Endothelial cell of umbilical vein (primary cell): ENCODE results near the gene GRK5. TPM values are rescaled to one million over a fixed set of nuclear protein-coding genes. Genes with fewer than 3 reads are reported as not detected.

ENCODE experiments used
- BruUV-seq: library from RNA; stranded (reverse); fragments of 400-500 nt; replicated peaks from 2 replicates; lab custom pipeline; 2021; lab: Mats Ljungman, UMichigan
- CTCF ChIA-PET: fragments of 300-600, 350-600 bp; sonication (Branson Sonifier 250); formaldehyde crosslinking; loops from one replicate; lab custom pipeline; 2021; ENCODE audit warnings: antibody characterized with exemption, inconsistent platforms; lab: Charles Lee
- POLR2A ChIA-PET: fragments of 300-600, 350-600 bp; sonication (Branson Sonifier 250); formaldehyde crosslinking; loops from one replicate; lab custom pipeline; 2021; ENCODE audit warnings: antibody characterized with exemption, inconsistent platforms; lab: Charles Lee
- DNase-seq: peaks from one replicate; pipeline ENCODE4 v3.0.0-alpha.2; 2011; ENCODE audit warnings: low read depth, low spot score
- FAIRE-seq: peaks from 2 replicates; lab custom pipeline; 2011; peaks lifted over from hg19 to GRCh38; lab: Jason Lieb, UNC
- H2AFZ ChIP-seq: 2 replicates; pipeline ENCODE4 v1.6.0; 2012; ENCODE audit warnings: low read depth, low read length, control low read depth, inconsistent platforms
- H3K27ac ChIP-seq: 2 replicates; pipeline ENCODE4 v1.5.1; 2011; ENCODE audit warnings: low read depth, mild to moderate bottlenecking, control low read depth, low read length, moderate library complexity; ENCODE audit not compliant: insufficient read depth
- H3K27me3 ChIP-seq, 2 experiments: 2 replicates each; pipeline versions ENCODE4 v1.6.0 to v1.6.1; 2011; ENCODE audit warnings: low read length in 2 of 2, mixed read lengths in 1 of 2; ENCODE audit not compliant: control insufficient read depth in 2 of 2, insufficient read depth in 2 of 2
- H3K36me3 ChIP-seq, 2 experiments: 2 replicates in 1 of 2; 3 replicates in 1 of 2; pipeline ENCODE4 v1.5.1; 2011; ENCODE audit warnings: low read length in 2 of 2, mild to moderate bottlenecking in 1 of 2, moderate library complexity in 1 of 2; ENCODE audit not compliant: control insufficient read depth in 2 of 2, insufficient read depth in 2 of 2; ENCODE audit errors: extremely low read depth in 1 of 2
- H3K4me1 ChIP-seq: 3 replicates; pipeline ENCODE4 v1.5.1; 2011; ENCODE audit warnings: mild to moderate bottlenecking, low read length; ENCODE audit not compliant: control insufficient read depth, insufficient read depth; ENCODE audit errors: extremely low read depth
- H3K4me2 ChIP-seq: 2 replicates; pipeline ENCODE4 v1.6.1; 2011; ENCODE audit warnings: low read length, control low read depth, mixed read lengths; ENCODE audit not compliant: insufficient read depth
- H3K4me3 ChIP-seq, 3 experiments: fragments of 200-600 bp in 1 of 3; sonication (generic), shearing (Covaris generic) in 1 of 3; replicated peaks in 1 of 3; 2 replicates each; pipeline ENCODE4 v1.5.1; 2011 to 2016; ENCODE audit warnings: control low read depth in 3 of 3, low read length in 3 of 3, mild to moderate bottlenecking in 2 of 3, inconsistent platforms in 1 of 3, low read depth in 1 of 3, moderate library complexity in 1 of 3; ENCODE audit not compliant: insufficient read depth in 1 of 3
- H3K79me2 ChIP-seq: 2 replicates; pipeline ENCODE4 v1.6.0; 2012; ENCODE audit warnings: low read length, inconsistent platforms; ENCODE audit not compliant: control insufficient read depth, insufficient read depth
- H3K9ac ChIP-seq: replicated peaks from 2 replicates; pipeline ENCODE3; 2011; ENCODE audit warnings: low read length, control low read depth; ENCODE audit not compliant: insufficient read depth; ENCODE audit errors: extremely low read depth
- H3K9me1 ChIP-seq: replicated peaks from 3 replicates; pipeline ENCODE4 v1.6.0; 2011; ENCODE audit warnings: mild to moderate bottlenecking, low read length; ENCODE audit not compliant: control insufficient read depth, insufficient read depth; ENCODE audit errors: extremely low read depth
- H3K9me3 ChIP-seq: replicated peaks from 2 replicates; pipeline ENCODE4 v1.5.1; 2012; ENCODE audit warnings: low read length, inconsistent platforms; ENCODE audit not compliant: control insufficient read depth, insufficient read depth
- H4K20me1 ChIP-seq: replicated peaks from 2 replicates; pipeline ENCODE3; 2011; ENCODE audit warnings: mild to moderate bottlenecking, low read length; ENCODE audit not compliant: control insufficient read depth, insufficient read depth; ENCODE audit errors: extremely low read depth
- CTCF ChIP-seq, 2 donors: IDR thresholded peaks; 1 replicate in 1 of 2; 2 replicates in 1 of 2; pipeline ENCODE4 v1.5.1; 2011; ENCODE audit warnings: low read length in 2 of 2, mild to moderate bottlenecking in 2 of 2, moderate library complexity in 2 of 2, control low read depth in 1 of 2, inconsistent platforms in 1 of 2, low read depth in 1 of 2; ENCODE audit not compliant: insufficient read depth in 1 of 2; ENCODE audit errors: extremely low read depth in 1 of 2
- EZH2 ChIP-seq: IDR thresholded peaks from 2 replicates; pipeline ENCODE4 v1.6.1; 2012; ENCODE audit warnings: borderline replicate concordance, low read depth, mild to moderate bottlenecking, moderate library complexity, low read length, inconsistent platforms; ENCODE audit not compliant: severe bottlenecking
- FOS ChIP-seq: IDR thresholded peaks from 2 replicates; pipeline ENCODE4 v1.6.1; 2011; ENCODE audit warnings: mild to moderate bottlenecking, low read length, moderate library complexity, borderline replicate concordance; ENCODE audit not compliant: insufficient read depth
- GATA2 ChIP-seq: IDR thresholded peaks from 2 replicates; pipeline ENCODE4 v1.7.0; 2011; ENCODE audit warnings: low read depth, mild to moderate bottlenecking, moderate library complexity, mixed read lengths, low read length; ENCODE audit not compliant: insufficient read length, insufficient read depth
- JUN ChIP-seq: IDR thresholded peaks from 2 replicates; pipeline ENCODE4 v1.6.1; 2011; ENCODE audit warnings: borderline replicate concordance, low read depth; ENCODE audit not compliant: insufficient read length, insufficient read depth
- MAX ChIP-seq: IDR thresholded peaks from 2 replicates; pipeline ENCODE4 v1.6.1; 2011; ENCODE audit not compliant: insufficient read depth, insufficient read length
- MYC ChIP-seq: IDR thresholded peaks from one replicate; pipeline ENCODE4 v1.6.1; 2011; ENCODE audit warnings: mild to moderate bottlenecking, low read depth, low read length
- POLR2A ChIP-seq: IDR thresholded peaks from 2 replicates; pipeline ENCODE4 v1.6.1; 2012; ENCODE audit warnings: low read depth, mild to moderate bottlenecking, control low read depth, low read length
- POLR2AphosphoS5 ChIP-seq: IDR thresholded peaks from 2 replicates; pipeline ENCODE4 v1.6.1; 2012; ENCODE audit warnings: low read depth, mild to moderate bottlenecking, control low read depth, low read length, moderate library complexity; ENCODE audit not compliant: insufficient read depth
- dilution Hi-C: fragments of 300-500 bp; cut with MboI; formaldehyde crosslinking; loops from one replicate; pipeline ENCODE4 v1.15.0; 2019; ENCODE audit warnings: low sequenced_read_pairs; ENCODE audit not compliant: extremely low pct_ligation_motif_present
- intact Hi-C: fragments of 100-400 bp; cut with micrococcal nuclease; formaldehyde crosslinking; loops from one replicate; pipeline ENCODE4 v1.10.0; 2022
- polyA plus RNA-seq, 4 experiments: library from polyadenylated mRNA; depleted of rRNA in 3 of 4; stranded (reverse) in 3 of 4; unstranded in 1 of 4; fragments of >200 nt; gene quantifications; 2 replicates each; pipeline versions ENCODE4 v1.2.1 to v1.2.3, GENCODE V29; 2011 to 2012; ENCODE audit warnings: missing spikeins in 1 of 4
- total RNA-seq: library from RNA; stranded (reverse); gene quantifications from 2 replicates; pipeline ENCODE4 v1.2.3, GENCODE V29; 2021

The GRK5 gene
- total and polyA plus RNA-seq, 2 donors (not counting 3 experiments of a cell fraction or from before 2014, with no cell fraction given), result 13.1 to 29.5 TPM

- H3K27ac ChIP-seq, result no peak overlapping the region
- POLR2A ChIA-PET, result no interaction called here
- TF ChIP-seq MYC (no peak), FOS (no peak), GATA2 (no peak)
- no peaks in the 10 kb centered on the region for H4K20me1 ChIP-seq
- no peak overlapping the region for H3K4me2 ChIP-seq
- BruUV-seq, result no TSS peak
- H2AFZ ChIP-seq, result no peak overlapping the region
- intact Hi-C loops (no loop called here), dilution Hi-C loops (no loop called here)
- peaks cover 0 to 2% of the 10 kb centered on the region in 2 experiments for H3K36me3 ChIP-seq
- FAIRE-seq (no peak), DNase-seq (no peak)
- H3K4me3 ChIP-seq, result no peak overlapping the region
- no peaks in the 10 kb centered on the region for H3K79me2 ChIP-seq
- H3K27me3 ChIP-seq, result no peaks in the 10 kb centered on the region
- CTCF ChIA-PET, result no interaction called here
- no peak overlapping the region for H3K9ac ChIP-seq
- H3K9me3 ChIP-seq, result no peaks in the 10 kb centered on the region
- H3K9me1 ChIP-seq, result no peaks in the 10 kb centered on the region
- no peaks in the 10 kb centered on the region for H3K4me1 ChIP-seq
These were observed 117.8 kb downstream of the GRK5 start for GRCh38 chr10:119325131-119325530.

GRCh38 chr10:119326167-119326566 is 118.8 kb downstream of the GRK5 start:
- ChIA-PET CTCF (no interaction called here), POLR2A (no interaction called here)
- H3K4me2 ChIP-seq, result no peak overlapping the region
- no peaks in the 10 kb centered on the region for H3K9me1 ChIP-seq
- peaks cover 0 to 2% of the 10 kb centered on the region in 2 experiments for H3K36me3 ChIP-seq
- no peak for TF ChIP-seq JUN
- no peak for TF ChIP-seq POLR2A
- TF ChIP-seq MAX, result no peak
- TF ChIP-seq GATA2, result no peak
- no peak for TF ChIP-seq EZH2
- no peak for TF ChIP-seq CTCF (IDR thresholded peaks at IDR 0.05; ENCODE audit: extremely low read depth in 1 of 2, insufficient read depth in 1 of 2, low read depth in 1 of 2, low read length in 2 of 2)
- TF ChIP-seq POLR2AphosphoS5, result no peak
- TF ChIP-seq FOS, result no peak
- no peak for TF ChIP-seq MYC
- H4K20me1 ChIP-seq, result no peaks in the 10 kb centered on the region
- dilution Hi-C loops (no loop called here), intact Hi-C loops (no loop called here)
- DNase-seq (no peak), FAIRE-seq (no peak)
- no peak overlapping the region for H3K4me3 ChIP-seq
- H3K79me2 ChIP-seq, result no peaks in the 10 kb centered on the region
- no peak overlapping the region for H3K9ac ChIP-seq
- H3K27me3 ChIP-seq, result no peaks in the 10 kb centered on the region
- no peaks in the 10 kb centered on the region for H3K9me3 ChIP-seq
- H3K4me1 ChIP-seq, result no peaks in the 10 kb centered on the region
- no peak overlapping the region for H2AFZ ChIP-seq
- BruUV-seq, result no TSS peak
- no peak overlapping the region for H3K27ac ChIP-seq
